ENCODE results near the gene UGT1A5.

Gene UGT1A5

DNA sequence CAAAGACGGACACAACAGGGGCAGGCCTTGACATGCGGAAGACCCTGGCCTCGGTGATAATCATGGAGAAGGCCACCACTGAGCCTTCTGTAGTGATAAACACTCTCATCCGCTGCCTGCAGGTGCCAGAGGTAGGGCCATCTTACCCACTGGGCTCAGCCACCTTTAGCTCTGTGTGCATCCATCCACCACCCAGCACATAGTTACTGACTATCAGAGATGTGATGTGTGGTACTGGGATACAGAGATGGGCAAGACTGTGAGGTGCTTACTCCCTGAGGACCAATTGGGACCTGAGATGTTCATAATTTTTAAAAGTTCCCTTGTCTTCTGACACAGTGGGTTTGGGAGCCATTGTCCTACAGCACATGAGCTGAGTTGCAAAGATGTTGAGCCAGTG, 67.0 kb downstream of the UGT1A5 start:
- no peak for DNase-seq

DNA sequence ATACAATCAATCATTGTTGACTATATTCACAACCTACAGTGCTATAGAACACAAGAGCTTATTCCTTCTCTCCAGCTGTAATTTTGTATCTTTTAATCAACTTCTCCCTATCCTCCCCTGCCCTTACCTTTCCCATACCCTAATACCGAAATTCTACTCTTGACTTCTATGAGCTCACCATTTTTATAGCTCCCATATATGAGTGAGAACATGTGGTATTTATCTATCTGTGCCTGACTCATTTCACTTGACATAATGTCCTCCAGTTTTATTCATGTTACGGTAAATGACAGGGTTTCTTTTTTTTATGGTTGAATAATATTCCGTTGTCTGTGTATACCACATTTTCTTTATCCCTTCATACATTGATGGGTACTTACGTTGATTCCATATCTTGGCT, 68.1 kb downstream of the UGT1A5 start:
- DNase-seq: no peak

DNA sequence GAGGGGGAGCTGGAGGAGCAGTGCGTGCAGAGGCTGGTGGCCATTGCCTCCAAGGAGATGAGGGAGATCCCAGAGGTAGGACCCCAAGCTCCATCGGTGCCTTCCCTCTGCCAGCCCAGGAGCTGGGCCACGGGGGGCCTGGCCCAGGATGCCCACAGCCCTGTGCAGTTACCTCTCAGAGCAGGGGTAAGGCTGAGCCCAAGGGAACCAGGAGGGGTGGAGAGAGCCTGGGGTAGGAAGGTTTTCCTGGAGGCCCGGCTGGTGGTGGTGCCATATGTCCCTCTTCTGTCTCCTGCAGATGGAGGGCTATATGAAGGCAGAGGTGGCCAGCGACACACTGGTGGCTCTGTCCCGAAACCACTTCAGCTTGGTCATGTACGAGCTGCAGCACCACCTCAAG, 76.8 kb downstream of the UGT1A5 start:
- DNase-seq: no peak

DNA sequence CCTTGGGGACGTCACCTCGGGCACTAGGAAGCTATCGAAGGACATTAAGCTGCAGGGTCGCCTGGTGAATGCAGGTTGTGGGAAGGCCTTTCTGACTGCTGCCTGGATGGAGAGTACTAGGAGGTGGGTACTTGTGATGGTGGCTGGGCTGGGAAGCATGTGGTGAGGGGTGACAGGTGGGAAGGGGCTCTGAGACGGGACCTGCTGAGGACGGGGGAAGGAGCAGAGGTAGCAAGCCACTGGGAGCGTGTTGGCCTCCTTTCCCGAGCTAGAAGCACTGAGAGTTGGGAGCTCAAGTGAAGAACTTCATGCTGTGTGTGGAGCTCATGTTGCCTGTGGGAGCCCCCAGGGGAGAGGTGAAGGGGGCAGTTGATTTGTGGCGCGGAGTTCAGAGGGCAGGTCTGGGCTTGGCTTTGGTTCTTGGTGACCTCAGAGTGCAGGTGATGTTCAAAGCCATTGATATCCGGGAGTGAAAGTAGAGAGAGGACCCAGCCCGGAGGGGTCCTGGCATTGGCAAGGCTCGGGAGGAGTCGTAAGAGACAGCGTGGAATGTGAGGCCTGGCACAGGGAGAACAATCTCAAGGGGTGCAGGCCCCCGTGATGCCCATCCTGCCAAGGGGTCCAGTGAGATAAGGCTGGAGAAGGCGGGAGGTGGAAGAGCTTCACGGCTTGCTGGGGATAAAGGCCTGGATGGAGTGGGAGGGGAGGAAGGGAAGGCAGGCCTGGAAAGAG, 78.6 kb downstream of the UGT1A5 start:
- no peak for DNase-seq

DNA sequence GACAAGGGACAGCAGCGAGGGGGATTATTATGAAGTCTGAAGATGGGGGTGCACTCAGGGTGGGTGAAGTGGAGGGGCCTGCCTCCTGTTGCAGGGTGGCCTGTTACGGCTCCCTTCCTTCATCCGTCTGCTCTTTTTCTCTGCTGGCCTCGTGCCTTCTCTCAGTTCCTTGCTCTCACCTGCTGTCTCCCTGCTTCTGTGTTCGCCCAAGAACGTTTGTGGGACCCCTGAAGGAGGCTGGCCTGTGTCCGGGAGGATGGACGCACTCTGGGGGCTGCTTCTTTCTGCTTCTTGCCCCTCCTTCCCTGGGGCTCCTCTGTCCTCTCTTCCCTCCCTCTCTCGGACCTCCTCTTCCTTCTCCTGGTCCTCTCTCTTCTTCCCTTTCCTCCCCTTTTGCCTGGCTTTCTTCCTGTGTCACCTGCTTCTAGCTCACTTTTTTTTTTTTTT, 79.2 kb downstream of the UGT1A5 start:
- DNase-seq: no peak

DNA sequence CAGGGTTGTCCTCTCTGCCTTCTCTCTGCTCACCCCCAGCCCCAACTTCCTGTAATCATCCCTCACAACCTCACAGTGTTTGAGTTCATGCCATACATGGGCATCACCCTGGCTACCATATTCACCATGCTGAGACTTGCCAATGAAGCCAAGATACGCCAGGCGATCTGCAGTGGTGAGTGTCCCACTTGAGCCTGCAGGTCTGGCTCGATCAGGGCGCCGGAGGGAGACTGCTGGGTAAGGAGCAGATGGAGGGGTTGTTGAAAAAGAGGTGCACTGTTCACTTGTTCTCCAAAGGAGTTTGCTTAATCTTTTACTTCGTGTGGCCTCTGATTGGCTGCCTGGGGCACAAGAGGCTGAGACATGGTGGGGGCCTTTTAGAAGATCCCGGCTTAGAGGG, 80.0 kb downstream of the UGT1A5 start:
- DNase-seq: no peak

DNA sequence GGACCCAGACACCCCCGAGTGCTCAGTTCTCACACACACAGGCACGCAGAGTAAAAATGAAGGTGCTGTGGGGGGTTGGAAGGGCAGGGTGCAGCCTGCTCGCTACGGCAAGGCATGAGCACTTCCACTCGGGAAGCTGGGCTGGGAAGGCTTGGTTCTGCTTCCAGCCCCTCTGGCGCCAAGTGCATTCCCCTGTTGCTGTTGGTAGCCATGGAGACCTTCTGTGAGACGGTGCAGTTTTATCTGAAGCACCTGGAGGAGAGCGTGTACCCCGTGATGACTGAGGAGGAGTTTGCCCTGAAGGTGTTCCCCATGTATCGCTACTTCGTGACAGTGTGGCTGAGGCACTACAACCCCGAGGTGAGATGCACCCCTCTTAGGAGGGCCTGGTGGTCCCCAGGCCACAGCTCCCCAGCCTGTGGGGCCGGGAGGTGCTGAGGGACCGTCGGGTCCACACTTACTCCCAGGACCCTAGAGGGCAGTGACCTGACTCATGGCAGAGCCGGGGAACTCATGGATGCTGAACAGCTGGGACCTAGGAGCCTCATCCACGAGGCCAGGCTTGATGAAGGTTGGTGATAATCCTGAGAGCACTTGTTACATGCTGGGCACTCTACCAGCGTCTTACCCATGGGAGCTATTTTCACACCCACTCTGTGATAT, 80.9 kb downstream of the UGT1A5 start:
- DNase-seq: peak in 1 of 51 donors; percentile 5

DNA sequence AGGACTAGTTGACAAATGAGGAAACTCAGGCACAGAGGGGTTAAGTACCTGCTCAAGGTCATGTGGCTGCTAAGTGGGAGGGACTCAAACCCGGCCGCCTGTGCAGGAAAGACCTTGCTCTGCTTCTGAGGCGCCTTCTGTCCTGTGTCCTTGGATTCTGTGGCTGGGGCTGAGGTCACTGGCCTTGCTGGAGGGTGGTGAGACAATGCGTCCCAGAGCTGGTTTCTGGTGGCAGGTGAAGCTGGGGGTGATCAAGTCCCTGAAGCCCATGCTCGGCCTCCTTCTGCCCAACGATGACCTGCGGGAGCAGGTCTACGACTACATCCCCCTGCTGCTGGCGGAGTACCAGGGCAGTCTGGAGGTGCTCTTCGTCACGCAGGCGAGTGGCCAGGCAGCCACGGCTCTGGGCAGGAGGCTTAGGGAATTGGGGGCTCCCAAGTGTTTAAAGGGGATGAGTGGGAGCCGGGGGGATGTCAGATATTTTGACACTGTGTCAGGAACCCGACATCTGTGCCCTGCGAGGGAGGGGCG, 81.5 kb downstream of the UGT1A5 start:
- no peak for DNase-seq

DNA sequence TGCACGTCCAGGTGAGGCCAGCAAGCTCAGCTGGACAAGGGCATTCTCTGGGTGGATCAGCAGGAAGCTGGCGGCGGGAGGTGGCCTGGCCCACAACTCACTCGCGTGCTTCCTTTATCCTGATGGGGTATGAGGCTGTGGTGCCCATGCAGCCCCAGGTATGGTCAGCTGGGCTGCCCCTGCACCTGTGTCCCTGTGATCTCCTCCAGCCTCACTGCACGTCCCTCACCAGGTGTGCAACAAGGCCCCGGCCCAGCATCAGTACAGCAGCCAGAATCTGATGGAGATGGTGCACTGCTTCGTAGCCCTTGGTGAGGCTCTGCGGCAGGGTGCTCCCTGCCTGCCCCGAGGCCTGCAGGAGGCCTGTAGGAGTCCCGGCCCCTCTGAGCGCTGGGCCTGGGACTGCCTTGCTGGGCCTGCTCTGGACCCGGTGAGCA, 83.0 kb downstream of the UGT1A5 start:
- no peak for DNase-seq

DNA sequence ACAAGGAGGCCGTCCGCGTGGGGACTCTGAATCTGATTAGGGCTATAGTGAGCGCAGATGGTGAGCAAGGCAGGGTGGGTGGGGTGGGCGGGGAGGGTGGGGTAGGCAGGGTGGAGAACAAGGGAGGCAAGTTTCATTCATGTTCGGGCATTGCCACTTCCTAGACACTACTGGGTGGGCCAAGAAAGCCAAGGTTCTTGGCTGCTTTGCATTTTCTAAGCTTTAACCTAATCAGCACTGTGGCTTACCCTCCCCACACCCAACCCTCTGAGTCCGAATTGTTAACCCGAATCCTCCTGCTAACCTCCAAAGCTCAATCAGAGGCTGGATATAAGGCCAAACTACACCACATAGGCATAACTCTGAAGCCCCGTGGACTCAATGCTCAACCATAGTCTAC, 83.5 kb downstream of the UGT1A5 start:
- DNase-seq: no peak

DNA sequence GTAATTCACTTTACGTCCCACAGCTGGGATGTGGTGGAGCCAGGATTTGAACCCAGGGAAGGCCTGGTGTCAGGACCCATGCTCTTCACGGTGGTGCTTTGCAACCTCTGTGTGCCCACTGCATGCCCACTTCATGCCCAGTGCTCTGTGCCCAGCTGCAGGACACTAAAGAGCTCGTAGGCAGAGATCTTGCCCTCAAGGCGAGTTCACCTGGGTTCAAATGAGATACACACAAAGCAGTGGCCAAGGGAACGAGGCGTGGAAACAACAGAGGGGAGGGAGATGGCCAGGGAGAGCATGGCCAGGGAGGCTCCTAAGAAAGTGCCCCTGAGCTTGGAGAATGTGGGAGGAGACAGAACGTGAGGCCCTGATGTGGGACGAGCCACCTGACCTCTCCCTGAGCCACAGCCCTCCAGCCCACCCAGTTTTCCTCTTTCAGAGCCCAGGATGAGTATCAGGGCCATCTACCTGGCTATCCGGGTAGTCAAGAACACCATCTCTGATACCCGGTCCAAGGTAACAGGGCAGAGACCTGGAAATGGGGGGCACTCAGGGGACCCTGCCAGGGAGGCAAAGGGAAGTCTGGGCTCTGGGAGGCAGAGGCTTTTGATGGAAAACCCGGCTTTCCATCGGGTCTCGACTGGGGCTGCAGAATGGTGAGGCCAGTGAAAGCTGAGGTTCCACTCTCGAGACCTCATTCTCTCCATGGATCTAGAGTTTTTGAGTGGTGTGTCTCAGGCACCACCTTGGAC, 85.8 kb downstream of the UGT1A5 start:
- no peak for DNase-seq

DNA sequence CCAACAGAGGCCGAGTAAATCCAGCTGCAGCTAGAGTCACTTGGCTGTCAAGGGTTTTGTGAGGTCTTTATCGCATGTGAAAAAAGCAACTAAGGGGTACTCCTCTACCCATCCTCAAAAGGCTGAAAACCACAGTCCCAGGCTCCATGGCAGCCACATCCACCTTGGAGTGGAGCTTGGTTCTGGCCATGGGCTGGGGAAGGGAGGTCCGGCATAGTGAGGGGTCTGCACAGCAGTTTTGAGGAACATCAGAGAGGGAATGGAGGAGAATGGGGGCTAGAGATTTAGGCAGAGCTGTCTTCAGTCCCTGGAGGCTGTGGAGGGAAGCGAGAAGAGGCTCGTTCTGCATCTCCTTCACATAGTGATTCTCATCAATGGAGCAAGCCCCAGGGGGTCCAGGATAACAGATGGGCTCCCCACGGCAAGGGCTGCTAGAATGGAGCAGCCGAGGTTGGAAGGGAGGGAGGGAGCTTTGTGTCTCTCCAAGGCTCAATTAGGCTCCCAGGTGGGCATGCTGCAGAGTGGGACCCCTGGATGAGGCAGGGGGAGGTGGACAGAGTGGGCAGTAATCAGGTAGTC, 86.5 kb downstream of the UGT1A5 start:
- DNase-seq: no peak

DNA sequence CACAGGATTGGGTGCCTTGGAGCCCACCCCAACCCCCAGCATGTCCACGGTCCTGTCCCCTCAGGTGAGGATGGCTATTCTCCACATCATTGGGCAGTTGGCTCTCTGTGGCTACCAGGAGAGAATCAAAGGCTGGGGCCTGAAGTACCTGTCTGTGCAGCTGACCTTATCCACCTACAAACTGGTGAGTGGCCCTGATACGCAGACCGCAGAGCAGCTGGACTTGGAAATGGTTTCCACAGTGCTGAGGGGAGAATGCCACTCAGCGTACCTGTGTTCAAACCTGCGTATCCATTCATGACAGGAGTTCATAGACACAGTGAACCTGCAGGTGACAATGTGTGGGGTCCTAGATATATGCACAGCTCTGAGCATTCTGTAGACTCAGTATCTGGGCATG, 87.0 kb downstream of the UGT1A5 start:
- DNase-seq: no peak

DNA sequence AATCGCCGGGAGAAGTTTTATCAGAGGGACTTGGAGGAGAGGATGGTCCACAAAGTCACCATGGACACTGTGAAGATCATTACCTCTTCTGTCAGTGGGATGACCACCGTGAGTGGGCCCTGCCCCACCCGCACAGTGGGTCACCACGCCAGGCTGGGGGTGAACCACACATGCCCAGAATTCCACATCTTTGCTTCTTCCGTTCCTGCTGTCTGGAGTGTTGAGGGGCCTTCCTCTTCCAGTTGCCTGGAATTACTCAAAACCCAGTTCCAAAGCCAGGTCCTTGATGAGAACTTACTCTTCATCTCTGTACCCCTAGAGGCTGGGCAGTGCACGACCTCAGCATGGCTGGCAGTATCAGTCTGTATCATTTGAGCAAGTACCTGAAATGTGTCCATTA, 87.5 kb downstream of the UGT1A5 start:
- DNase-seq: no peak

DNA sequence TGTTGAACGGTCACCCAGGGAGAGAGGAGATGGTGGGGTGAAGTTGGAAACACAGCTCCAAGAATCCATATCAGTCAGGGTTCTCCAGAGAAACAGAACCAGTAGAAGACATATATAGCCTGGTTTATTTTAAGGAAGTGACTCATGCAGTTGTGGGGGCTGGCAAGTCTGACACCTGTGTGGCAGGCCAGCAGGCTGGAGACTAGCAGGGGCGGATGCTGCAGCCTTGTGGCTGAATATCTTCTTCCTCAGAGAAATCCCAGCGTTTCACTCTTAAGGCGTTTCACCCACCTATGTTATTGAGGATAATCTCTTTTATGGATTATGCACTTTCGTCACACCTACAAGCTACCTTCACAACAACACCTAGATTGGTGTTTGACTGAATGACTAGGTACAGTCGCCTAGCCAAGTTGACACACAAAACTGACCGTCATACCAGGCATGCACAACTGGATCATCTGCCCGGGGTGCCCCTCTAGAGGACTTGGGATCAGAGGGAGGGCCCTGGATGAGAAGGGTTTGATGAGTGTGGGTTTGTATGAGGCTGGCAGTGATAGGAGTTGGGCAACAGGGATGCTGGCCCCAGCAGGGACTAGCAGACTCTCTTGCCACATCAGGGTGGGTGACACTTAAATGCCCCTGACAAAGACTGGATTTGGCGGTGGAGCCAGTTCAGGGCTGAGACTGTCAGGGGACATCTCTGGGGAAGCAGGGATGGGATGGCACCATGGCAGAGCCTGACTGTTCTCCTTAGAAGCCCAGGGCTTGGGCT, 88.8 kb downstream of the UGT1A5 start:
- peak in 2 of 51 donors; percentile 7 to 21 for DNase-seq

DNA sequence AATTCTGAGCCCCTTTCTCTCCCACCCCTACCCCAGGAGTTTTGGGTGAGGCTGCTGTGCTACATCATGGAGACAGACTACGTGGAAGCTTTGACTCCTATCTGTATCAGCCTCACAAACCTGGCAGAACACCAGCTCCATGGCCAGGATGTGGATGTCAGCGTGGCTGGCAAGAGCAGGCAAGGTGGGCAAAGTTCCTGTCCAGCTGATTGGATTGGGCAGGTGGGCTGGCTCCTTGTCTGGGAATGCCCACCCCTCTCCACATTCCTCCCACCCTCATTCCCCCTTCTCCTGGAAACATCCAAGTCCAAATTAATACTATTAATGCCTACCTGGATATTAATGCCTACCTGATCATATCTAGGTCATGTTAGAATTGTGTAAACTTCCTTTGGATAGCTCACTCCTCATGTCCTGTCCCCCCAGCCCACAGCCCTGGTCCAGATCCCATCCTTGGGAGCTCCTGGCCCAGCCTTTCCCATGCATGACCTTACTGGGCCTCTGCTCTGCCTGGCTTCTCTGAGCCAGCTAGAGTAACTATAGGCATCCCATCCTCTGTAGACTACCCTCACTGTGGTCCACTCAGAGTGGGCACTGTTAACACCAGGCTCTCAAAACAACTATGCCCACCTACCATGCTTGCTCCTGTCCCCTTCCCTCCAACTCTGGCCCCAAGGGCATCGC, 89.6 kb downstream of the UGT1A5 start:
- DNase-seq: no peak

DNA sequence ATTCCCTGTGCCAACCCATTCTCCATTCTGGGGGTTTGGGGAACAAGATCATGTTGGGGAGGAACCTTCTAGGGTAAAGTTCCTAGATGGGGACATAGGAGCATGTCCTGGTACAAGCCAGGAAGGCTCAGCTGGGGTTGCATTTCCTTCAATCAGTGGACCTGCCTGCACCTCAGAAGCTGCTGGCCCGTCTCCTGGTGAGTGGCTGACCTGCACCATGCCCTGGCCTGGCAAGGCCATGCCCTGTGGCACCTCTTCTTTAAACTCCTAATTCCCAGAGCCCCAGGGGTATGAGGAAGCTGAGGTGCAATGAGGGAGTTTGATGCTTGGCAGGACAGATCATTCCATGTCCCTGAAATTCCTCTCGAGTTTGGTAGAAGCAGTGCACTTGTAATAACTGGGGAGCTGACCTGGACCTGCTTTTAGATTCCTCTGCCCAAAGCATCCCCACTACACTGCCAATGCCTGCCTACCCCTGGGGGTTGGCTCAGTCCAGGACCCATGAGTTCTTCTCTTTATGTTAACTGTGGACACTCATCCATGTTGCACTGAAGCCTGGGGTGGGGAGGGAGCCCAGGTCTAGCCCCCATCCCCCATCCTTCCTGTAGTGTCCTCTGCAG, 90.7 kb downstream of the UGT1A5 start:
- no peak for DNase-seq

DNA sequence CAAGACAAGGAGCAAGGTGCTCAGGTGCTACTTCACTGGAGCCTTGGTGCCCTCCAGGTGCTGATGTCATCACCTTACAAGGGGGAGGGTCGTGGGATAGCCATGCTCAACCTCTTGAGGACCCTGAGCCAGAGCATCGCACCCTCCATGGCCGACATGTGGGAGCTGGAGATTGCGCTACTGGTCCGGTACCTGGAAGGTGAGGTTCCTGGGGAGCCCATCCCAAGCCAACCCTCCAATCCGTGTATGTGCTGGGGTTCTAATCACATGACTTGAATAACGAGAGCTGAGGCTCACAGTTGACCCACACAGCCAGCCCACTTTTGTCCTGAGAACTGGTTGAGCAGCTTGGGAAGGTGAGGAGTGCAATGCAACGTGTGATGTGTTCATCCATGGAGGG, 91.3 kb downstream of the UGT1A5 start:
- DNase-seq: no peak

DNA sequence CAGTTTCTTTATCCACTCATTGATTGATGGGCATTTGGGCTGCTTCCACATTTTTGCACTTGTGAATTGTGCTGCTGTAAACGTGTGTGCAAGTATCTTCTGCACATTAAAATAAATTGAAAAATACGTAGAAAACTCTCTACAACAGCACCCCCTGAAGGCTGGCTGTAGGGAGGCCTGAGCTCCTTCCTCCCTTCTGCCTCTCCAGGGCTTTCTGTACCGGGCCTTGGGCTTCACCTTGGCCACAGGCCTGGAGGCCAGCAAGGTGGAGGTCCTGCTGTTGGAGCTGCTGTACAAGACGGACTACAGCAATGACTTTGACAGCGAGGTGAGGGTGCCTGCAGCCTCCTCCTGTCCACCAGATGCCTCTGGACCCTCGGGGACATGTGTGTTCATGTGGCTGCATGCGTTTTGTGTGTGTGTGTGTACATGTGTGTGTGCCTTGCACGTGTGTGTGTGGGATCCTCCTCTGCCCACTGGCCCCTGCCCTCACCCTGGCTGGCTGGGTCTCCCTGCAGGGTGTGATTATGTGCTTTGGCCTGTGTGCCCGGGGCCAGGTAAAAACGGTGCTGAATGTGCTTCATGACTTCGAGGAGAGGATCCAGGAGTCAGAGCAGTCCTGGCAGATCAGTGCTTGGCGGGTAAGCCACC, 94.6 kb downstream of the UGT1A5 start:
- no peak for DNase-seq
